Skeletal muscle satellite cell (primary cell): ENCODE measurements around the gene KLHL3.

ENCODE experiments used
- H3K27me3 ChIP-seq: 2 replicates; pipeline ENCODE4 v1.7.0; 2013; ENCODE audit warnings: low read length; ENCODE audit not compliant: control insufficient read depth, insufficient read depth
- H3K36me3 ChIP-seq: 2 replicates; pipeline ENCODE4 v1.7.0; 2013; ENCODE audit warnings: mild to moderate bottlenecking, control low read depth, low read length; ENCODE audit not compliant: insufficient read depth
- H3K4me1 ChIP-seq: 2 replicates; pipeline ENCODE4 v1.7.0; 2013; ENCODE audit warnings: low read length; ENCODE audit not compliant: control insufficient read depth, insufficient read depth
- H3K4me2 ChIP-seq: 2 replicates; pipeline ENCODE4 v1.7.0; 2013; ENCODE audit warnings: mild to moderate bottlenecking, low read length
- H3K4me3 ChIP-seq: 2 replicates; pipeline ENCODE4 v1.7.0; 2013; ENCODE audit warnings: low read length
- H3K9ac ChIP-seq: 2 replicates; pipeline ENCODE4 v1.7.0; 2013; ENCODE audit warnings: mild to moderate bottlenecking, low read depth, low read length, moderate library complexity
- H3K9me3 ChIP-seq: replicated peaks from 2 replicates; pipeline ENCODE4 v1.7.0; 2013; ENCODE audit warnings: mild to moderate bottlenecking, control low read depth, low read length

Gene KLHL3

DNA sequence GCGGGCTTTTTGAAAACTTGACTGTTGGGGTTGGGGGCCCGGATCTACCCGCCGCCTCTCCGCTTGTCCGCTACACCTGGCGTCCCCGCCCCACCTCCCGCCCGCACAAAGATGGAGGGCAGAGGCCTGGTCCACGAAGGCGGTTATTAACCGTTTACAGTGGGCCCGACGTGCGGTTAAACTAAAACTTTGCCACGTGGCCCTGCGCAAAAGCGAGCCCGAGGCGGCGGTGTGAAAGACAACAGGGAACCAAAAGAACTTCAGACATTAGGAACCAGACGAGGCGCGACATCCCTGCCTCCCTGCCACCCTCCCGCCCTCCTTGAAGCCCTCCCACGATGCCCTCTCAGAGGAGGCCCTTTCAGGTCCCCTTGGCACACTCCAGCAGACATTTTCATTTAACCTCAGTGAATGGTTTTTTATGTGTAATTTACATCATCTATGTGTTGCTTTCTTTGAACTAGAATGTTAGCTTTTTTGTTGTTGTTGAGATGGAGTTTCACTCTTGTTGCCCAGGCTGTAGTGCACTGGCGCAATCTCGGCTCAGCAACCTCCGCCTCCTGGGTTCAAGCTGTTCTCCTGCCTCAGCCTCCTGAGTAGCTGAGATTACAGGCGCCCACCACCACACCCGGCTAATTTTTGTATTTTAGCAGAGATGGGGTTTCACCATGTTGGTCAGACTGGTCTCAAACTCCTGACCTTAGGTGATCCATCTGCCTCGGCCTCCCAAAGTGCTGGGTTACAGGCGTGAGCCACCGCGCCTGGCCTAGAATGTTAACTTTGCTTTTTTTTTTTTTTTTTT lies 19.3 kb upstream of the KLHL3 start:
- H3K4me3 ChIP-seq, result peak overlapping the region; percentile 100
- peaks cover 19% of the 10 kb centered on the region for H3K4me1 ChIP-seq
- no peaks in the 10 kb centered on the region for H3K27me3 ChIP-seq

DNA sequence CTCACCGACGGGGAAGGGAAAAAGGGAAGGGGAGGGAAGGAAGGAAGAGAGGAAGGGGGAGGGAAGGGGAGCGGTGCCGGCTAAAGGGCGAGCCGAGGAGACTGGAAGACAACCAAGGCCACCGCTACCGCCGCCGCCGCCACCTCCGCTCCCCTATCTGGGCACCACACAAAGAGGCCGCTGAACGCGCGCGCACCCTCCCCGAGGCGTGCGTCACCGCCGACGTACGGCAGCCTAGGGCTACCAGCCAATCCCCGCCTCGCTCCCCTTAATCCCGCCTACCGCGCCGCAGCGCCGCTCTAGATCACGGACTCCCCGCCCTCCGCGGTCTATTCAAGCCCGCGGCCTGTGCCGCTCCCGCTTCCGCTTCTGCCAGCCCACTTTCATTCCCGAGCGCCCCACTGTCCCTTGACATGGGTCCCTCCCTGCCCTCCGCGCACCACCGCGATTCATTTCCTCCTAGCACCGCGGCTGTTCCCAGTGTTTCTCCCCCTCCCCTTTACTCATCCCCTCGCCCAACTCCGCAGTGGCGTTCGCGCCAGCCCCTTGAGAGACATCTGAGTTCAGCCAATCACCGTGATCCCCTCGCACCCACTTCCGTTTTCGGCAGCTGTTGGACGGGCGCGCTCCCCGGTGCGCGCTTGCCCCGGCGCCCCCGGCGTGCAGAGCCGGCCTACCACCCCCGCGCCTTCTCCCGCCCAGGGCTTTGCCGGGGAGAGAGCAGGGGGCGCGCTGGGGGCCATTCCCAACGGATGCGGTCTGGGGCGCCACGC lies 18.5 kb upstream of the KLHL3 start, which contains the start of gene HNRNPA0:
HNRNPA0 (minus strand) TSS at position 176 of the 773 bp plus-strand sequence. CDS start 297 bp downstream, outside the sequence.
- peaks cover 19% of the 10 kb centered on the region for H3K4me1 ChIP-seq
- peaks cover 20% of the 10 kb centered on the region for H3K36me3 ChIP-seq
- H3K9me3 ChIP-seq, result no peaks in the 10 kb centered on the region
- H3K4me3 ChIP-seq, result peak within 1 kb of the TSS; percentile 100
- no peaks in the 10 kb centered on the region for H3K27me3 ChIP-seq
- peak within 1 kb of the TSS; percentile 87 for H3K4me2 ChIP-seq
- H3K9ac ChIP-seq, result peak within 1 kb of the TSS; percentile 96

More for the DNA sequence above, 19.3 kb upstream of the KLHL3 start:
- Histone ChIP-seq H3K36me3 (peaks cover 20% of the 10 kb centered on the region), H3K9me3 (no peaks in the 10 kb centered on the region), H3K4me2 (peak overlapping the region; percentile 87), H3K9ac (peak overlapping the region; percentile 96)

DNA sequence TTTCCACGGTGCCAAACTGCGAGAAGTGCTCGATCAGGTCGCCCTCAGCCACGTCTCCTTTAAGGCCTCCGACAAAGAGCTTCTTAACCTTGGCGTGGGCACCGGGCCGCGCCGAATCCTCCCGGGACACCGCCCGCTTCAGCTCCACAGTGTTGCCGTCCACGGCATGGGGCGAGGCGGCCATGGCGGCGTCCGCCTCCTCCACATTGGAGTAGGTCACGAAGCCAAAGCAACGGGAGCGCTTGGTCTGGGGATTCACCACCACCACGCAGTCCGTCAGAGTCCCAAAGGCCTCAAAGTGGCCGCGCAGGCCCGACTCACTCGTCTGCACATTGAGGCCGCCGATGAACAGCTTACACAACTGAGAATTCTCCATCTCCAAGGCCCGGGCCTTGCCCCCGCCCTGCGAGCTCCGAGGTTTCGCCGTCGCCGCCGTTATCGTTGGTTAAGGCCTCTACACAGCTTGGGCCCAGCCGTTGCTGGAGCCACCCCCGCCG lies 17.9 kb upstream of the KLHL3 start:
- Histone ChIP-seq H3K4me3 (peak overlapping the region; percentile 100), H3K27me3 (no peaks in the 10 kb centered on the region), H3K9ac (peak overlapping the region; percentile 96), H3K9me3 (no peaks in the 10 kb centered on the region), H3K4me1 (peaks cover 19% of the 10 kb centered on the region), H3K4me2 (peak overlapping the region; percentile 85), H3K36me3 (peaks cover 20% of the 10 kb centered on the region)

DNA sequence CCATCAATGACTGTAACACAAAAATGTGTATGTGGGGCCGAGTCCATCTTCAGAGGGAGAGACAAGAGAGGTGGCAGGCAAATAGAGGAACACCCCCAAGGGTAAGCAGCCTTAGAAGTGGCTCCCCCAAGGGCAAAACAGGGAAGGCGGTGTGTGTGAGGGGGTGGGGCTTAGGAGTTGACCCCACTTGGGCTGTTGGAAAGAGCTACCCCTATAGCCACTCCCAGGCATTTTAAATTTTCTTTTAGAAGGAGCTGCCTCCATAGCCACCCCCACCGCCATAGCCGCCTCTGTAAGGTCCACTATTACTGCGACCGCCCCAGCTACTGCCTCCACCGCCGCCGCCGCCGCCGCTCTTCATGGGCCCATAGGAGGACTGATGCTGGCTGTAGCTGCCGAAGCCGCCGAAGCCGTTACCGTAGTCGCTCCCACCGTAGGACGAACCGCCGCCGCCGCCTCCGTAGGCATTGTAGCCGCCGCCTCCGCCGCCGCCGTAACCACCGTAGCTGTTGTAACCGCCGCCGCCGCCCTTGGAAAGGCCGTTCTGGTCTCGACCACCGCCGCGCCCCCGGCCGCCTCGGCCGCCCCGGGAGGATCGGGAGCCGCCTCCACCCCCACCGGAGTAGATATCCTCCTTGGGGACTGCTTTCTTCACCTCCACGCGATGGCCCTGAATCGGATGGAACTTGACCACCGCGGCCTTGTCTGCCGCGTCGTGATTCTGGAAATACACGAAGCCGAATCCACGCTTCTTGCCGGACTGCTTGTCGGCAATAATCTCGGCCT lies 17.2 kb upstream of the KLHL3 start:
- Histone ChIP-seq H3K27me3 (no peaks in the 10 kb centered on the region), H3K4me3 (peak overlapping the region; percentile 100), H3K4me2 (peak overlapping the region; percentile 85), H3K36me3 (peaks cover 20% of the 10 kb centered on the region), H3K9ac (peak overlapping the region; percentile 96), H3K4me1 (peaks cover 19% of the 10 kb centered on the region), H3K9me3 (no peaks in the 10 kb centered on the region)

GRCh38 chr5:137751869-137752491 lies 16.1 kb upstream of the KLHL3 start:
- peaks cover 19% of the 10 kb centered on the region for H3K4me1 ChIP-seq
- peak overlapping the region; percentile 96 for H3K9ac ChIP-seq
- H3K4me2 ChIP-seq, result peak overlapping the region; percentile 85
- H3K27me3 ChIP-seq, result no peaks in the 10 kb centered on the region
- peak overlapping the region; percentile 100 for H3K4me3 ChIP-seq
- peaks cover 20% of the 10 kb centered on the region for H3K36me3 ChIP-seq
- no peaks in the 10 kb centered on the region for H3K9me3 ChIP-seq

DNA sequence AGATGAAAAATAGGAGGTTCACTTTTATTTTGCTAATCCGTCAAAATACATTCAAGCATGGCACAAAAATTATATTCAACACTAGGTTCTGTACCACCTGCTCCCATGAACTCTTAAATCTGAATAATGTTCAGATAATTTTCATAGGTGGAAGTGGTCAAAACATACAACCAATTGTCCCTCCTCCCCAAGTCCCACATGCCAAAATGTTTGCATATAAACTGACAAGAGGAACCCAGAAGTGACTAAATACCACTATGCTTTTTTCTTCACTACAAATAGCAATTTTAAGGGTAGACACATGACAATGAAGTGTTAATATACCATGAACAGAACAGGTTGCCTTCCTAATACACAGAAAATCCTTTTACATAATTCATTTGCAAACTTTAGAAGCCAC lies 14.5 kb upstream of the KLHL3 start:
- no peaks in the 10 kb centered on the region for H3K27me3 ChIP-seq
- peaks cover 20% of the 10 kb centered on the region for H3K36me3 ChIP-seq
- peaks cover 19% of the 10 kb centered on the region for H3K4me1 ChIP-seq
- no peaks in the 10 kb centered on the region for H3K9me3 ChIP-seq
- H3K4me2 ChIP-seq, result peak overlapping the region; percentile 85
- no peak overlapping the region for H3K4me3 ChIP-seq
- H3K9ac ChIP-seq, result no peak overlapping the region

GRCh38 chr5:137747848-137748247 lies 12.0 kb upstream of the KLHL3 start:
- H3K4me1 ChIP-seq, result peaks cover 14% of the 10 kb centered on the region
- H3K4me2 ChIP-seq, result no peak overlapping the region
- no peaks in the 10 kb centered on the region for H3K9me3 ChIP-seq
- no peak overlapping the region for H3K9ac ChIP-seq
- peaks cover 16% of the 10 kb centered on the region for H3K36me3 ChIP-seq
- no peak overlapping the region for H3K4me3 ChIP-seq
- H3K27me3 ChIP-seq, result no peaks in the 10 kb centered on the region

GRCh38 chr5:137743031-137743640 lies 7.2 kb upstream of the KLHL3 start:
- Histone ChIP-seq H3K27me3 (no peaks in the 10 kb centered on the region), H3K36me3 (no peaks in the 10 kb centered on the region), H3K4me2 (no peak overlapping the region), H3K4me3 (no peak overlapping the region), H3K9me3 (no peaks in the 10 kb centered on the region), H3K9ac (no peak overlapping the region), H3K4me1 (no peaks in the 10 kb centered on the region)

GRCh38 chr5:137741718-137742117 lies 5.8 kb upstream of the KLHL3 start:
- H3K4me1 ChIP-seq, result no peaks in the 10 kb centered on the region
- H3K9ac ChIP-seq, result no peak overlapping the region
- H3K27me3 ChIP-seq, result no peaks in the 10 kb centered on the region
- no peak overlapping the region for H3K4me3 ChIP-seq
- H3K36me3 ChIP-seq, result no peaks in the 10 kb centered on the region
- H3K9me3 ChIP-seq, result no peaks in the 10 kb centered on the region
- H3K4me2 ChIP-seq, result no peak overlapping the region

DNA sequence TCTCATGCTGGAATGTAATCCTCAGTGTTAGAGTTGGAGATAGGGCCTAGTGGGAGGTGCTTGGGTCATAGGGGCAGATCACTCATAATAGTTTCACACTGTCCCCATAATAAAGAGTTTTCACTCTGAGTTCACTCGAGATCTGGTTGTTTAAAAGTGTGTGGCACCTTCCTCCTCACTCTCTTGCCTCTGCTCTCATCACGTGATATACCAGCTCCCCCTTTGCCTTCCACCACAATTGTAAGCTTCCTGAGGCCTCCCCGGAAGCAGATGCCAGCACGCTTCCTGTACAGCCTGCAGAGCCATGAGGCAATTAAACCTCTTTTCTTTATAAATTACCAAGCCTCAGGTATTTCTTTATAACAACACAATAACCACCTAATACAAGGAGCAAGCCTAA lies 3.8 kb upstream of the KLHL3 start:
- Histone ChIP-seq H3K4me3 (no peak overlapping the region), H3K4me2 (no peak overlapping the region), H3K27me3 (no peaks in the 10 kb centered on the region), H3K9me3 (no peaks in the 10 kb centered on the region), H3K36me3 (no peaks in the 10 kb centered on the region), H3K4me1 (peaks cover 13% of the 10 kb centered on the region), H3K9ac (no peak overlapping the region)
